GM20000 (cell line): Measurements from ENCODE around the gene LGALS7B.
"Not testable (repeated sequence)": the region's sequence is repeated elsewhere in the genome, so short reads cannot be mapped to it uniquely, and the experiment has no call there.

Source experiments
- DNase-seq: peaks from one replicate; pipeline ENCODE4 v3.0.0; 2012; ENCODE audit warnings: low spot score
- TF ChIP-seq, protein P1 (sequence below): IDR thresholded peaks from 2 replicates; pipeline ENCODE4 v1.5.1; 2012; ENCODE audit warnings: mild to moderate bottlenecking, control low read depth; ENCODE audit errors: extremely low read depth, missing control alignments

Gene LGALS7B

DNA sequence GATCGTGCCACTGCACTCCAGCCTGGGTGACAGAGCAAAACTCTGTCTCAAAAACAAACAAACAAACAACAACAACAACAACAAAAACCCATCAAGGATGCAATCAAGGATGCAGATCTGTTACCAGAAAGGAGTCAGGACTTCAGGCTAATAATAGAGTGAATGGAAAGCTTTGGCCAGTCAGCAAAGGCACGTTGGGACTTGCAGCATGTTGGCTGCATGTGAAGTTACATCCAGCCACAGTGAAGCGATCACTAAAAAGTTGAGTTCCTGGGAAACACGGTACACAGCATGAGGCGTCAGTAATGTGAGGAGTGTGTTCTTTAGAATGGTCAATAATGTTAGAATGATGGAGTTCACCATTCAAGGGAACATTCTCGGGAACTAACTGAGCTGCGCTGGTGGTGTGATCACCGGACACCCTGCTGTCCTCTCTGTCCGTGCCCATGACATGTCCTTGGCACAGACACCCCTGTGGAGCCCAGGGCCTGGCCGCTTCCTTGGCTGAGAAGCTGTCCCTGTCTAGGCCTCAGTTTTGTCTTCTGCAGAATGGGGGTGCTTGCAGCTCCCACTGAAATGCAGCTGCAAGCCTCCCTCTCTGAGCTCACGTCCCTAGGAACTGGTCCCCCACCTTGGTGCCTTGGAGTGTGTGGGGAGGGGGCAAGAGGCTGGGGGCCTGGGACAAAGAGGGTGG is 2.3 kb upstream of the LGALS7B start:
- TF ChIP-seq, protein P1, sequence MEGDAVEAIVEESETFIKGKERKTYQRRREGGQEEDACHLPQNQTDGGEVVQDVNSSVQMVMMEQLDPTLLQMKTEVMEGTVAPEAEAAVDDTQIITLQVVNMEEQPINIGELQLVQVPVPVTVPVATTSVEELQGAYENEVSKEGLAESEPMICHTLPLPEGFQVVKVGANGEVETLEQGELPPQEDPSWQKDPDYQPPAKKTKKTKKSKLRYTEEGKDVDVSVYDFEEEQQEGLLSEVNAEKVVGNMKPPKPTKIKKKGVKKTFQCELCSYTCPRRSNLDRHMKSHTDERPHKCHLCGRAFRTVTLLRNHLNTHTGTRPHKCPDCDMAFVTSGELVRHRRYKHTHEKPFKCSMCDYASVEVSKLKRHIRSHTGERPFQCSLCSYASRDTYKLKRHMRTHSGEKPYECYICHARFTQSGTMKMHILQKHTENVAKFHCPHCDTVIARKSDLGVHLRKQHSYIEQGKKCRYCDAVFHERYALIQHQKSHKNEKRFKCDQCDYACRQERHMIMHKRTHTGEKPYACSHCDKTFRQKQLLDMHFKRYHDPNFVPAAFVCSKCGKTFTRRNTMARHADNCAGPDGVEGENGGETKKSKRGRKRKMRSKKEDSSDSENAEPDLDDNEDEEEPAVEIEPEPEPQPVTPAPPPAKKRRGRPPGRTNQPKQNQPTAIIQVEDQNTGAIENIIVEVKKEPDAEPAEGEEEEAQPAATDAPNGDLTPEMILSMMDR, result no peak
- no peak for DNase-seq

DNA sequence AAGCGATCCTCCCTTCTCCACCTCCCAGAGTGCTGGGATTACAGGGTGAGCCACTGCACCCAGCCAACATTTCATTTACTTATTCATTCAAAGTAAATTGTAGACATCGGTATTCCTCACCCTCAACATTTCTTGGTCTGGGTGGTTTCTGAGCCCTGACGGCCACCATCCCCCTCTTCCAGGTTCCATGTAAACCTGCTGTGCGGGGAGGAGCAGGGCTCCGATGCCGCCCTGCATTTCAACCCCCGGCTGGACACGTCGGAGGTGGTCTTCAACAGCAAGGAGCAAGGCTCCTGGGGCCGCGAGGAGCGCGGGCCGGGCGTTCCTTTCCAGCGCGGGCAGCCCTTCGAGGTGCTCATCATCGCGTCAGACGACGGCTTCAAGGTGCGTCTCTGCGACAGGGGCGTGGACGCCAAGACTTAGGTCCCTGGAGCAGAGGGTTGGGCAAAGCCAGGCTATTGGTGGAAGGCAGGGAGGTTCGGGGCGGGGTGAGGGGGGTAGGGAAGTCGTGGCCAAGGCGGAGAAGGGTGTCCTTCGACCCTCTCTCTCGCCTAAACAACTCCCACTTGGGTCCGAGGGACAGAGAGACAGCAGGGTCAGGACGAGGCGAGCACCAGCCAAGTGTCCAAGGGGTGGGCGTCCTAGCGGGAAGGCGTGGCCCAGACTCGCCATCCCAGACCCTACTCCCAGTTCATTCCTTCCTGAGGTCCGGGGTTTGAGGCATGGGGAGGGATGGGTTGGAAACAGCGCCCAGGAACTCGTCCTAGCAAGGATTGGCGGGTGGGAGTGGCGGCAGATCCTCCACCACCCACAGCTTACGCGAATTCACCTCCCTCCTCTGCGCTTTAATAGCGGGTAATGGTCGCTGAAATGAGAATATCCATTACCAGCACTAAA is 1.8 kb downstream of the LGALS7B start:
- not testable (repeated sequence) for DNase-seq

DNA sequence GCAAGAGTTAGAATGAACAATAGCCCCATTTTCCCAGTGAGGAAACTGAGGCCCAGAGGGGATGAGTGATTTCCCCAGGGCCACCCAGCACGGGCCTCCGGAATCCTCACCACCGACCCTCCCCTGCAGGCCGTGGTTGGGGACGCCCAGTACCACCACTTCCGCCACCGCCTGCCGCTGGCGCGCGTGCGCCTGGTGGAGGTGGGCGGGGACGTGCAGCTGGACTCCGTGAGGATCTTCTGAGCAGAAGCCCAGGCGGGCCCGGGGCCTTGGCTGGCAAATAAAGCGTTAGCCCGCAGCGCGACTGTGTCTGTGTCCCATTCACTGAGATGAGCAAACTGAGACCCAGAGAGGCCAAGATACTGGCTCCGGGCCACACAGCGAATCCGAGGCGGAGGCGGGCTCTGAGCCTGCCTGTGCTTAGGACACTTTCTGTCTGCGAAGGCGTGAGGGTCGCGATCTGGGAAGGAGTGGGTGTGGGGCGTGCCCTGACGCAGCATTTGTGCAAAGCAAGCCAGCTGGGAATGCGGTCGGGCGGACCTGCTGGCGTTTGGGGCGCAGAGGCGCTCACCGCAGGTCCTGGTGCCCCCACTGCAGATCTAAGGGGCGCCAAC is 2.6 kb downstream of the LGALS7B start:
- DNase-seq, result not testable (repeated sequence)

DNA sequence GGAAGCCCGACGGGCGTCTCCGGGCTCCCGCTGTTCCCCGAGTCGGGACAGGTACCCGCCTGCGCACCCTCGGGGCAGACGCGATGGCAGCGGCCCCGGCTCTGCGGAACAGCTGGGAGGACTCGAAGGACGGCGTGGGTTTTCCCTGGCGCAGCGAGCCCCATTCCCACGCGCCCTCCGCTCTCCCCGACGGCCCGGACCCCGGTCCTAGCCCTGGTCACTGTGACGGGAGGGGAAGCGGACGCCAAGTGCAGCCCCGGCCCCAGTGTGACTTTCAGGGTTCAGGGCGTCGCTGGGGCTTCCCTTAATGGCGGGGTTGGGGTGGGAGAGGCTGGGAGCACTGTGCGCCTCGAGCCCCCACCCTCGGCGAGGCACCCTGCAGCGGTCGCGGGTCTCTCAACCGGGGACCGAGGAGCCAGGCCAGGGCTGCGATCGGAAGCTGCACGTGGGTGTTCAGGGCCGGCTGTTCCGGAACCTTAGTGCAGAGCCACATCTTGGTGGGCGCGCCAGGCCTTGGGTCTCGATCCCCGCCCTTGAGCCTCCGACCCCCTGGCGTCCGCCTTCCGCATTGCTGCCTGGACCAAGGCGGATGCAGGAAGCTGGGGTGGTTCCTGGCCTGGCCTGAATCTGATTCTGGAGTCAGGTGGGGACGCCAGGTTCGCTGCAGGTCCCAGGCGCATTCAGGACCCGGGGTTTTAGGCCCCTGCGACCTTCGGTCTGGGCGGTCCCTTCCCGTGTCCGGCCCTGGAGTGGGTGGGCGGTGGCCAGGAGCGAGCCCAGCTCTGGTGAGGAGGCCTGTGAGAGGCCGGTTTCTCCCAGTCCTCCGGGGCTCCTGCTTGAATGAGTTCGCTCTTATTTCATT is 3.5 kb downstream of the LGALS7B start:
- DNase-seq, result peak; percentile 77
- TF ChIP-seq, protein P1, result no peak

DNA sequence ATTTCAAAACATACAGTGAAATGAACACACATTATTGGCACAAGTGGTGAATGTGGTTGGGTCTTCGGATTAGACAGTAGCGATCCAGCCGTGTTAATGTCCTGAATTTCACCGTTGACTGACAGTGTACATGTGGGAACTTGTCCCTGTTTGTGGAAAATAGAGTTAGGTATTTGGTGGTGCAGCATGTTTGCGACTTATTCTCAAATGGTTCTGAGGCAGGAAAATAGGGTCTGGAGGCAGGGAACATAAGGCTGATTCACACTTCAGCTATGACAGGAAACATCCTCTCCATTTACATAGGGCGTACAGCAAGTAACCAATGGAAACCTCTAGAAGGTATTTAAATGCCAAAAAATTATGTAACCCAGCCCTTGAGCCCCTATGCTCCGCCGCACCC is 4.2 kb downstream of the LGALS7B start:
- DNase-seq, result no peak
- TF ChIP-seq, protein P1, result no peak

DNA sequence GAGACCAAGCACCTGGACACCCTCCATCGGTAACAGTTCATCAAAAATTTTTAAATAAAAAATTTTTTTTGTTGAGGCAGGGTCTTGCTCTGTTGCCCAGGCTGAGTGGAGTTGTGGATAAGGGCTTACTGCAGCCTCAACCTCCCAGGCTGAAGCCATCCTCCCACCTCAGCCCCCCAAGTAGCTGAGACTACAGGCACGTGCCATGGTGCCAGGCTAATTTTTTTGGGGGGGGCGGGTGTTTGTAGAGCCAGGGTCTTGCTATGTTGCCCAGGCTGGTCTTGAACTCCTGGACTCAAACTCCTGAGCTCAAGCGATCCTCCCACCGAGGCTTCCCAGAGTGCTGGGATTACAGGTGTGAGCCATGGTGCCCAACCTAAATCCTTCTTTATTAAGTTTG is 4.7 kb downstream of the LGALS7B start:
- TF ChIP-seq, protein P1, result no peak
- no peak for DNase-seq

DNA sequence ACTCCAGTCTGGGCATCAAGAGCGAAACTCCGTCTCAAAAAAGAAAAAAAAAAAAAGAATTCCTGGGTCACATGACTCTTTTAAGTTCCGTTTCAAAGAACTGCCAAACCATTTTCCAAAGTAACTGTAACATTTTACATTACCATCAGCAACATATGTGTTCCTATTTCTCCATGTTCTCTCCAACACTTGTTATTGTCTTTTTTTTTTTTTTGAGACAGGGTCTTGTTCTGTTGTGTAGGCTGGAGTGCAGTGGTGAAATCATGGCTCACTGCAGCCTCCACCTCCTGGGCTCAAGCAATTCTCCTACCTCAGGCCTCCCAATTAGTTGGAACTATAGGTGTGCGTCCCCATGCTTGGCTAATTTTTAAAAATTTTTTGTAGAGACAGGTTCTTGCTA is 6.5 kb downstream of the LGALS7B start:
- no peak for DNase-seq
- TF ChIP-seq, protein P1, result no peak

DNA sequence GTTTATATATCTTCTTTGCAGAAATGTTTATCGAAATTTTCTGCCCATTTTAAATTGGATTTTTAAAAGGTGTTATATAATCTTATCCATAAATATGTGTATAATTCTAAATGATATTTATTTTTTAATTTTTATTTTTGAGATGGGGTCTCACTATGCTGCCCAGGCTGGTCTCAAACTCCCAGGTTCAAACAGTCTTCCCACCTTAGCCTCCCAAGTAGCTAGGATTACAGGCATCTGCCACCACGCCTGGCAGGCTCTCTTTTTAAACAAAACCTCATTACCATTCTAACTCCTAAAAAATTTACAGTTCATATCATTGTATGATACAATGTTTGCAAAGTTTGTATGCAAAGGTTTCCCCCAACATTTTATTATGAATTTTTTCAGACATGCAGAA is 7.2 kb downstream of the LGALS7B start:
- TF ChIP-seq, protein P1, result no peak
- DNase-seq, result no peak

DNA sequence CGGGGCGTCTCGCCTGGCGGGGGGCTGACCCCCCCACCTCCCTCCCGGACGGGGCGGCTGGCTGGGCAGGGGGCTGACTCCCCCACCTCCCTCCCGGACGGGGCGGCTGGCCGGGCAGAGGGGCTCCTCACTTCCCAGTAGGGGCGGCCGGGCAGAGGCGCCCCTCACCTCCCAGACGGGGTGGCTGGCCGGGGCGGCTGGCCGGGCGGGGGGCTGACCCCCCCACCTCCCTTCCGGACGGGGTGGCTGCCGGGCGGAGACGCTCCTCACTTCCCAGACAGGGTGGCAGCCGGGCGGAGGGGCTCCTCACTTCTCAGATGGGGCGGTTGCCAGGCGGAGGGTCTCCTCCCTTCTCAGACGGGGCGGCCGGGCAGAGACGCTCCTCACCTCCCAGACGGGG is 8.8 kb downstream of the LGALS7B start:
- not testable (repeated sequence) for DNase-seq
